ENCODE measurements around the gene IGFL2.
"Not testable (repeated sequence)": the region's sequence is repeated elsewhere in the genome, so short reads cannot be mapped to it uniquely, and the experiment has no call there.

Gene IGFL2

GRCh38 chr19:46182476-46182875 is 34.4 kb downstream of the IGFL2 start:
- no CpG with 5 or more reads among the region's 8 CpGs for WGBS (ENCODE audit: extremely low coverage, insufficient coverage, insufficient read length)
- no peak overlapping the region for H3K4me2 ChIP-seq (ENCODE audit: low read length)
- no peak for DNase-seq

GRCh38 chr19:46184775-46185710 is 37.0 kb downstream of the IGFL2 start:
- Histone ChIP-seq H4K8ac (ENCODE audit: low read depth, low read length) (peak overlapping the region; percentile 39), H2BK12ac (ENCODE audit: low read length) (peak overlapping the region; percentile 78), H2BK120ac (ENCODE audit: insufficient read depth, low read length, poor library complexity) (peak overlapping the region; percentile 83), H4K91ac (ENCODE audit: low read depth, low read length) (peak overlapping the region; percentile 80), H2AK5ac (ENCODE audit: low read length) (peak overlapping the region; percentile 80), H3K18ac (ENCODE audit: low read length) (peak overlapping the region; percentile 41), H2BK5ac (ENCODE audit: low read depth, low read length, poor library complexity) (peak overlapping the region; percentile 31)
- not testable (repeated sequence) for H3K79me2 ChIP-seq (ENCODE audit: control insufficient read depth, insufficient read depth, low read length, poor library complexity); H3K9me3 ChIP-seq (ENCODE audit: insufficient read depth, low read depth, low read length); H4K12ac ChIP-seq (ENCODE audit: low read depth, low read length); DNase-seq; H3K36me3 ChIP-seq (ENCODE audit: control insufficient read depth in 1 of 2, insufficient read depth in 2 of 2, low read length in 2 of 2); H2AFZ ChIP-seq (ENCODE audit: insufficient read depth, low read length, poor library complexity); H3K4ac ChIP-seq (ENCODE audit: low read depth, low read length); H3K79me1 ChIP-seq (ENCODE audit: low read length); H3K23ac ChIP-seq (ENCODE audit: low read length); H3K27ac ChIP-seq (ENCODE audit: low read depth, low read length); H3K4me1 ChIP-seq (ENCODE audit: control insufficient read depth in 1 of 2, insufficient read depth in 2 of 2, low read length in 2 of 2); H3K9ac ChIP-seq (ENCODE audit: low read length); H3K14ac ChIP-seq (ENCODE audit: low read length); H3K4me2 ChIP-seq (ENCODE audit: low read length); H3K27me3 ChIP-seq (ENCODE audit: insufficient read depth, low read length); H3K4me3 ChIP-seq (ENCODE audit: low read depth, low read length)
- no CpG with 5 or more reads among the region's 6 CpGs for WGBS (ENCODE audit: extremely low coverage, insufficient coverage, insufficient read length)

More at GRCh38 chr19:46182476-46182875, 34.4 kb downstream of the IGFL2 start:
- no peak overlapping the region for H2BK120ac ChIP-seq (ENCODE audit: insufficient read depth, low read length, poor library complexity)
- peaks cover 8% of the 10 kb centered on the region for H3K79me1 ChIP-seq (ENCODE audit: low read length)
- no peak overlapping the region for H3K4me3 ChIP-seq (ENCODE audit: low read depth, low read length)
- no peaks in the 10 kb centered on the region for H3K27me3 ChIP-seq (ENCODE audit: insufficient read depth, low read length)
- no peak overlapping the region for H3K23ac ChIP-seq (ENCODE audit: low read length)
- no peak overlapping the region for H3K4ac ChIP-seq (ENCODE audit: low read depth, low read length)
- H2BK5ac ChIP-seq (ENCODE audit: low read depth, low read length, poor library complexity) = no peak overlapping the region
- H3K36me3 ChIP-seq (ENCODE audit: control insufficient read depth in 1 of 2, insufficient read depth in 2 of 2, low read length in 2 of 2) = no peaks in the 10 kb centered on the region
- no peak overlapping the region for H2AFZ ChIP-seq (ENCODE audit: insufficient read depth, low read length, poor library complexity)
- H3K9me3 ChIP-seq (ENCODE audit: insufficient read depth, low read depth, low read length) = peaks cover 3% of the 10 kb centered on the region
- no peak overlapping the region for H2BK12ac ChIP-seq (ENCODE audit: low read length)
- H2AK5ac ChIP-seq (ENCODE audit: low read length) = no peak overlapping the region
- no peak overlapping the region for H4K91ac ChIP-seq (ENCODE audit: low read depth, low read length)
- H3K4me1 ChIP-seq (ENCODE audit: control insufficient read depth in 1 of 2, insufficient read depth in 2 of 2, low read length in 2 of 2) = peaks cover 5 to 6% of the 10 kb centered on the region in 2 experiments
- H3K27ac ChIP-seq (ENCODE audit: low read depth, low read length) = no peak overlapping the region
- no peak overlapping the region for H3K18ac ChIP-seq (ENCODE audit: low read length)
- H3K14ac ChIP-seq (ENCODE audit: low read length) = no peak overlapping the region
- H3K9ac ChIP-seq (ENCODE audit: low read length) = no peak overlapping the region
- no peak overlapping the region for H4K12ac ChIP-seq (ENCODE audit: low read depth, low read length)
- H4K8ac ChIP-seq (ENCODE audit: low read depth, low read length) = no peak overlapping the region
- no peaks in the 10 kb centered on the region for H3K79me2 ChIP-seq (ENCODE audit: control insufficient read depth, insufficient read depth, low read length, poor library complexity)

- no CpG with 5 or more reads among the region's 20 CpGs for WGBS (ENCODE audit: extremely low coverage, insufficient coverage, insufficient read length)
- Histone ChIP-seq H2AFZ (ENCODE audit: insufficient read depth, low read length, poor library complexity) (no peak overlapping the region), H3K9me3 (ENCODE audit: insufficient read depth, low read depth, low read length) (peaks cover 3% of the 10 kb centered on the region)
Observed at GRCh38 chr19:46186101-46186716, 38.2 kb downstream of the IGFL2 start.

GRCh38 chr19:46186717-46187101 is 38.7 kb downstream of the IGFL2 start:
- WGBS (ENCODE audit: extremely low coverage, insufficient coverage, insufficient read length) = no CpG with 5 or more reads among the region's 5 CpGs
- peak; percentile 47 to 74 for DNase-seq
- no peak overlapping the region for H3K18ac ChIP-seq (ENCODE audit: low read length)
- H3K23ac ChIP-seq (ENCODE audit: low read length) = no peak overlapping the region
- H2BK5ac ChIP-seq (ENCODE audit: low read depth, low read length, poor library complexity) = no peak overlapping the region
- peak overlapping the region; percentile 47 for H2BK120ac ChIP-seq (ENCODE audit: insufficient read depth, low read length, poor library complexity)
- no peak overlapping the region for H3K27ac ChIP-seq (ENCODE audit: low read depth, low read length)
- no peak overlapping the region for H3K4me3 ChIP-seq (ENCODE audit: low read depth, low read length)
- no peak overlapping the region for H4K8ac ChIP-seq (ENCODE audit: low read depth, low read length)
- H4K12ac ChIP-seq (ENCODE audit: low read depth, low read length) = no peak overlapping the region
- H3K4ac ChIP-seq (ENCODE audit: low read depth, low read length) = no peak overlapping the region
- H3K9ac ChIP-seq (ENCODE audit: low read length) = no peak overlapping the region
- H4K91ac ChIP-seq (ENCODE audit: low read depth, low read length) = no peak overlapping the region
- H3K4me1 ChIP-seq (ENCODE audit: control insufficient read depth in 1 of 2, insufficient read depth in 2 of 2, low read length in 2 of 2) = peaks cover 5 to 6% of the 10 kb centered on the region in 2 experiments
- H3K79me2 ChIP-seq (ENCODE audit: control insufficient read depth, insufficient read depth, low read length, poor library complexity) = no peaks in the 10 kb centered on the region
- no peak overlapping the region for H3K4me2 ChIP-seq (ENCODE audit: low read length)
- H3K36me3 ChIP-seq (ENCODE audit: control insufficient read depth in 1 of 2, insufficient read depth in 2 of 2, low read length in 2 of 2) = no peaks in the 10 kb centered on the region
- peaks cover 3% of the 10 kb centered on the region for H3K9me3 ChIP-seq (ENCODE audit: insufficient read depth, low read depth, low read length)
- H2BK12ac ChIP-seq (ENCODE audit: low read length) = no peak overlapping the region
- no peak overlapping the region for H3K14ac ChIP-seq (ENCODE audit: low read length)
- H3K27me3 ChIP-seq (ENCODE audit: insufficient read depth, low read length) = no peaks in the 10 kb centered on the region
- no peak overlapping the region for H2AFZ ChIP-seq (ENCODE audit: insufficient read depth, low read length, poor library complexity)
- H3K79me1 ChIP-seq (ENCODE audit: low read length) = peaks cover 8% of the 10 kb centered on the region
- H2AK5ac ChIP-seq (ENCODE audit: low read length) = no peak overlapping the region

More at GRCh38 chr19:46186101-46186716, 38.2 kb downstream of the IGFL2 start:
- no peak overlapping the region for H4K12ac ChIP-seq (ENCODE audit: low read depth, low read length)
- peaks cover 8% of the 10 kb centered on the region for H3K79me1 ChIP-seq (ENCODE audit: low read length)
- no peak overlapping the region for H3K4me3 ChIP-seq (ENCODE audit: low read depth, low read length)
- H3K4me1 ChIP-seq (ENCODE audit: control insufficient read depth in 1 of 2, insufficient read depth in 2 of 2, low read length in 2 of 2) = peaks cover 5 to 6% of the 10 kb centered on the region in 2 experiments
- DNase-seq = no peak
- no peaks in the 10 kb centered on the region for H3K79me2 ChIP-seq (ENCODE audit: control insufficient read depth, insufficient read depth, low read length, poor library complexity)
- no peak overlapping the region for H2BK5ac ChIP-seq (ENCODE audit: low read depth, low read length, poor library complexity)
- peak overlapping the region; percentile 77 for H2BK12ac ChIP-seq (ENCODE audit: low read length)
- H3K23ac ChIP-seq (ENCODE audit: low read length) = no peak overlapping the region
- H3K27me3 ChIP-seq (ENCODE audit: insufficient read depth, low read length) = no peaks in the 10 kb centered on the region
- peak overlapping the region; percentile 14 for H3K4ac ChIP-seq (ENCODE audit: low read depth, low read length)
- no peak overlapping the region for H3K4me2 ChIP-seq (ENCODE audit: low read length)
- H4K91ac ChIP-seq (ENCODE audit: low read depth, low read length) = peak overlapping the region; percentile 65
- peak overlapping the region; percentile 30 for H3K18ac ChIP-seq (ENCODE audit: low read length)
- H3K36me3 ChIP-seq (ENCODE audit: control insufficient read depth in 1 of 2, insufficient read depth in 2 of 2, low read length in 2 of 2) = no peaks in the 10 kb centered on the region
- H2BK120ac ChIP-seq (ENCODE audit: insufficient read depth, low read length, poor library complexity) = peak overlapping the region; percentile 47
- H3K14ac ChIP-seq (ENCODE audit: low read length) = no peak overlapping the region
- no peak overlapping the region for H3K9ac ChIP-seq (ENCODE audit: low read length)
- H4K8ac ChIP-seq (ENCODE audit: low read depth, low read length) = peak overlapping the region; percentile 33
- no peak overlapping the region for H2AK5ac ChIP-seq (ENCODE audit: low read length)
- no peak overlapping the region for H3K27ac ChIP-seq (ENCODE audit: low read depth, low read length)
